Liver (tissue), 3 donors: ENCODE results near the gene KRTAP19-4.

Experiments used
- CTCF ChIP-seq: fragments of 150-350 bp; IDR thresholded peaks from 2 replicates; pipeline ENCODE4 v1.5.1; 2017; ENCODE audit warnings: improper control_type of control experiment, low read depth, low read length; ENCODE audit not compliant: missing input control
- MAX ChIP-seq: IDR thresholded peaks from 2 replicates; pipeline ENCODE4 v1.6.1; 2016; ENCODE audit warnings: antibody characterized with exemption
- NR2F2 ChIP-seq: IDR thresholded peaks from 2 replicates; pipeline ENCODE4 v1.6.1; 2016; ENCODE audit warnings: antibody characterized with exemption
- REST ChIP-seq: IDR thresholded peaks from 2 replicates; pipeline ENCODE4 v1.6.1; 2016; ENCODE audit warnings: antibody characterized with exemption, mild to moderate bottlenecking
- YY1 ChIP-seq: IDR thresholded peaks from 2 replicates; pipeline ENCODE4 v1.6.1; 2016; ENCODE audit warnings: antibody characterized with exemption, mild to moderate bottlenecking
- donor health status: healthy.
- donor health status: healthy.

DNA sequence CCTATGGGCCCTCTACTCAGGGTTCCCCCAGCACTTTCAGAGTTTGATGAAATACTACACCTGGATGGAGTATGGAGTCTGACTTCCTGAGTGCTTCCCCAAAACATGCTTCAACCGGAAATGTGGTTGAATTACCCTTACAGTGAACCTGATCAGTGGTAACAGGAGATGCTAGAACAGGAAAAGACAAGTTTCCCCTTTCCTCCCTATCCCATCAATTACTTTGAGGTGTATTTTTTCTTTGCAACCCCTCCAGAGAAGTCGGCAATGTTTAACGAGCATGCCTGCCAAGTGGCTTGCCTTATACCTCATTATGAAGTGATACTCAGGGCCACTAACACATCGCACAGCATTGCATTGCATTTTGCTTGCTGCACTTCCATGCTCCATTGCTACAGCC lies 49.9 kb downstream of the KRTAP19-4 start:
- TF ChIP-seq MAX (no peak), CTCF (no peak), REST (no peak), NR2F2 (no peak), YY1 (no peak)
